ENCODE measurements around the gene SGCD.

SGCD gene

GRCh38 chr5:156476678-156477077, 149.7 kb downstream of the SGCD start:
- no peak overlapping the region for H3K27ac ChIP-seq (ENCODE audit: low read depth, low read length, severe bottlenecking)
- H3K4me1 ChIP-seq (ENCODE audit: control insufficient read depth, insufficient read depth, low read length, poor library complexity, severe bottlenecking) = peaks cover 8% of the 10 kb centered on the region
- WGBS, 2 experiments (ENCODE audit: insufficient coverage in 2 of 2) = 85% methylated on average over 2 of the region's 2 CpGs; no CpG with 5 or more reads in 1 of the 2 experiments
- no peaks in the 10 kb centered on the region for H3K9me3 ChIP-seq (ENCODE audit: control insufficient read depth, low read length)
- no peak overlapping the region for H3K4me3 ChIP-seq (ENCODE audit: extremely low read depth, insufficient read depth, low read length, poor library complexity, severe bottlenecking)
- H3K36me3 ChIP-seq (ENCODE audit: control insufficient read depth, insufficient read depth, low read length) = no peaks in the 10 kb centered on the region

DNA sequence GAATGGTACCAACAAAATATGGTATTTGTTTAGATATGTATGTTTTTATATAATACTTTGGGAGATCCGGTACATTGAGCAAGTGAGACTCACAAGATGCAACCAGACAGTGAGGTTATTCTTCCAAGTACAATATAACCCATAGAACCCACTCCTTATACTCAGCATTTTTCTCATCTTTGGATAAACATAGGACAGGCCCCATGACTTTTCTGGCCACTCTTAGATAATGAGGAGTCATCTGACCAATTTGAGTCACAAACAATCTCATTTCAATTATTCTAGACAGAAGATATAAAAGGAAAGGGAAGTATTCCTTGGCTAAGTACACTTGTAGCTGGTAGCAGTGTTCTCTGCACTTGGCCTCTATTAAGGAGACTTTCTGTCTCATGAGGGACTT, 150.2 kb downstream of the SGCD start:
- H3K27ac ChIP-seq (ENCODE audit: low read depth, low read length, severe bottlenecking) = no peak overlapping the region
- no CpG with 5 or more reads among the region's 1 CpG for WGBS, 2 experiments (ENCODE audit: insufficient coverage in 2 of 2)
- no peaks in the 10 kb centered on the region for H3K36me3 ChIP-seq (ENCODE audit: control insufficient read depth, insufficient read depth, low read length)
- no peak overlapping the region for H3K4me3 ChIP-seq (ENCODE audit: extremely low read depth, insufficient read depth, low read length, poor library complexity, severe bottlenecking)
- no peaks in the 10 kb centered on the region for H3K9me3 ChIP-seq (ENCODE audit: control insufficient read depth, low read length)
- peaks cover 8% of the 10 kb centered on the region for H3K4me1 ChIP-seq (ENCODE audit: control insufficient read depth, insufficient read depth, low read length, poor library complexity, severe bottlenecking)

DNA sequence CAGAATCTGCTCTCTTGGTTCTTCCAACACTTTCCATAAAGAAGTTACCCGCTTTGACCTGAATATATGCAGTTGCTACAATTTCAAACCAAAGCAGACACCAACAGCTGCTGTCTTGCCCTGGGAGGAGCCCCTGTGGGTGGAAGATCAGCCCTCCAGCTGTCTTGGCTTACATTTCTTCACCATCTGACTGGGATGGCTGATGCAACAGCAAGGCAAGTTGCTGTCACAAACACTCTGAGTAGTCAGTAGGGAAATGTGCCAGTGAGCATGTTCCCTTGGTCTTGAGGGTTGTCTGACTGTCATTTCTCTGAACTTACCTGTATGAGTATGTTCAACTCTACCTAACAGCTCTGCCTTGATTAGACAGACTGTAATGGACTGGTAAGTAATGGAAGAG, 152.9 kb downstream of the SGCD start:
- H3K27ac ChIP-seq (ENCODE audit: low read depth, low read length, severe bottlenecking) = no peak overlapping the region
- 60% methylated on average over 1 of the region's 1 CpG; no CpG with 5 or more reads in 1 of the 2 experiments for whole genome bisulfite sequencing, 2 experiments (ENCODE audit: insufficient coverage in 2 of 2)
- no peaks in the 10 kb centered on the region for H3K36me3 ChIP-seq (ENCODE audit: control insufficient read depth, insufficient read depth, low read length)
- H3K9me3 ChIP-seq (ENCODE audit: control insufficient read depth, low read length) = no peaks in the 10 kb centered on the region
- no peak overlapping the region for H3K4me3 ChIP-seq (ENCODE audit: extremely low read depth, insufficient read depth, low read length, poor library complexity, severe bottlenecking)
- peaks cover 8% of the 10 kb centered on the region for H3K4me1 ChIP-seq (ENCODE audit: control insufficient read depth, insufficient read depth, low read length, poor library complexity, severe bottlenecking)

DNA sequence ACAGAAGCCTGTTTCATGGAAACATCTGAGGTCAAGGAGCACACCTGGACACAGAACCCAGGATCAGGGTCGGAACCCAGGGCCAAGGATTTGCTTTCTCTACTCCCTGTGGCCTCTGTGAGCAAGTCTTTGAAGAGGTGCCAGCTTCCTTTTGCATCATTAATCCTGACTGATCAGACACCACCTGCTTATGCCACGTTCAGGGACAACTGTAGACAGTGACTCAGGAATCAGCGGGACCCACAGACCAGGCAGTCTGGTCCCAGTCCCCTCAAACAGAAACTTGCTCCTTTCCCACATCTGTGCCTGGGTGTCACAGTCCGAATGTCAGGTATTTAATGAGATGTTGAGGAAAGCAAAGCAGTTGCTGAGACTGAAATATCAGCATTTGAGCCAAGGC, 154.8 kb downstream of the SGCD start:
- no peaks in the 10 kb centered on the region for H3K36me3 ChIP-seq (ENCODE audit: control insufficient read depth, insufficient read depth, low read length)
- H3K4me3 ChIP-seq (ENCODE audit: extremely low read depth, insufficient read depth, low read length, poor library complexity, severe bottlenecking) = no peak overlapping the region
- H3K4me1 ChIP-seq (ENCODE audit: control insufficient read depth, insufficient read depth, low read length, poor library complexity, severe bottlenecking) = no peaks in the 10 kb centered on the region
- no peak overlapping the region for H3K27ac ChIP-seq (ENCODE audit: low read depth, low read length, severe bottlenecking)
- no peaks in the 10 kb centered on the region for H3K9me3 ChIP-seq (ENCODE audit: control insufficient read depth, low read length)
- 92 to 97% methylated on average over 3 of the region's 4 CpGs for WGBS, 2 experiments (ENCODE audit: insufficient coverage in 2 of 2)

DNA sequence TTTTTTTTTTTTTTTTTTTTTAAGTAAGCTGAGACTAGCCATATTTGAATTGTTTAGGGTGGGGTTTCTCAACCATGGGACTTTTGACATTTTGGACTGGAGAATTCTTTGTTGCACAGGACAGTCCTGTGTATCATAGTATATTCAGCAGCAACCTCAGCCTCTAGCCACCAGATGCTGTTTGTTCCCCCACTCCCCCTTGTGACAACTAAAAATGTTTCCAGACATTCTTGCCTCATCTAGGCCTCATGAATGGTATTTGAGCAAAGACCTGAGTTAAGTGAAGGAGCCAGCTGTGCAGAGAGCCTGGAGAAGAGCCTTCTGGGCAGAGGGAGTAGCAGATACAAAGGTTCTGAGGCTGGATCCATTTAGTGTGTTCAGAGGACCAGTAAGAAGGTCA, 155.9 kb downstream of the SGCD start:
- H3K4me1 ChIP-seq (ENCODE audit: control insufficient read depth, insufficient read depth, low read length, poor library complexity, severe bottlenecking) = no peaks in the 10 kb centered on the region
- H3K27ac ChIP-seq (ENCODE audit: low read depth, low read length, severe bottlenecking) = no peak overlapping the region
- H3K36me3 ChIP-seq (ENCODE audit: control insufficient read depth, insufficient read depth, low read length) = no peaks in the 10 kb centered on the region
- no peak overlapping the region for H3K4me3 ChIP-seq (ENCODE audit: extremely low read depth, insufficient read depth, low read length, poor library complexity, severe bottlenecking)
- no peaks in the 10 kb centered on the region for H3K9me3 ChIP-seq (ENCODE audit: control insufficient read depth, low read length)

GRCh38 chr5:156486394-156487238, 159.7 kb downstream of the SGCD start:
- H3K36me3 ChIP-seq (ENCODE audit: control insufficient read depth, insufficient read depth, low read length) = no peaks in the 10 kb centered on the region
- H3K4me1 ChIP-seq (ENCODE audit: control insufficient read depth, insufficient read depth, low read length, poor library complexity, severe bottlenecking) = no peaks in the 10 kb centered on the region
- H3K9me3 ChIP-seq (ENCODE audit: control insufficient read depth, low read length) = no peaks in the 10 kb centered on the region
- H3K4me3 ChIP-seq (ENCODE audit: extremely low read depth, insufficient read depth, low read length, poor library complexity, severe bottlenecking) = no peak overlapping the region
- H3K27ac ChIP-seq (ENCODE audit: low read depth, low read length, severe bottlenecking) = no peak overlapping the region
- WGBS, 2 experiments (ENCODE audit: insufficient coverage in 2 of 2) = 82 to 100% methylated on average over 1 of the region's 2 CpGs

DNA sequence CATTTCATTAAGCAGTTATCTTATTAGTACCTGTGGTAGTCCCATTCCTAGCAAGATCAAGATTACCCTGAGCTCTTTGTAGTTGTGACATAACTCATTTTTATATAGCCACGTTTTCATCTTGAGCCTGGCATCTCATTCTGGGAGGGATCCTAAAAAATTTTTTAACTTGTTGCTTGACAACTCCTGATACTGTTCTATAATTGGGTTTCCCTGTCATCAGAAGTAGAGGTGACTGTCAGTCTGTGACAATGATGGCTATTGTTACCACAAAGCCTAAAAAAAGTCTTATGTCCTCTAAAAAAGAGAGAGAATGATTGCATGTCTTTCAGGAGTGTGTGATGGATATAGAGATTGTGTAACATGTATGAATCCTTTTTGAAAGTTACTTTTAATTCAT, 164.8 kb downstream of the SGCD start:
- Histone ChIP-seq H3K4me1 (ENCODE audit: control insufficient read depth, insufficient read depth, low read length, poor library complexity, severe bottlenecking) (no peaks in the 10 kb centered on the region), H3K27ac (ENCODE audit: low read depth, low read length, severe bottlenecking) (no peak overlapping the region), H3K36me3 (ENCODE audit: control insufficient read depth, insufficient read depth, low read length) (no peaks in the 10 kb centered on the region), H3K4me3 (ENCODE audit: extremely low read depth, insufficient read depth, low read length, poor library complexity, severe bottlenecking) (no peak overlapping the region), H3K9me3 (ENCODE audit: control insufficient read depth, low read length) (no peaks in the 10 kb centered on the region)
- 67% methylated on average over 1 of the region's 1 CpG; no CpG with 5 or more reads in 1 of the 2 experiments for WGBS, 2 experiments (ENCODE audit: insufficient coverage in 2 of 2)

DNA sequence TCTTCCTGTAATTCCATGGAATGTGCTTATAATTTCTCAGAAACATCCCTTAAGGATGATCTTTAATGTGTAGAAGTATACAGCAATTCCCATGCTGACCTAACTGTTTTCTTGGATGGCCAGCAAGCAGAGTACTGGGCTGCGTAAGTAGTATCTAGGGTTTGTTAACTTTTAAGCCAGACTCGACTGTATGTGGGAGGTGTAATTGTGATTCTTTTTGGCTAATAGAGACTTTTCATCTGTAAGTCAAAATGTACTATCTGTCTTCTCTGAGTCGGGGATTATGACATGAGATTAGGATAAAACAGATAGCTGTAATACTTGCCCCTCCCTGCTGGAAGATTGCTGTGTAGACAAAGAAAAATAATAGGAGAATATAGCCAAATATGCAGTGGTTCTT, 169.3 kb downstream of the SGCD start:
- Histone ChIP-seq H3K36me3 (ENCODE audit: control insufficient read depth, insufficient read depth, low read length) (no peaks in the 10 kb centered on the region), H3K9me3 (ENCODE audit: control insufficient read depth, low read length) (no peaks in the 10 kb centered on the region), H3K27ac (ENCODE audit: low read depth, low read length, severe bottlenecking) (no peak overlapping the region), H3K4me3 (ENCODE audit: extremely low read depth, insufficient read depth, low read length, poor library complexity, severe bottlenecking) (no peak overlapping the region), H3K4me1 (ENCODE audit: control insufficient read depth, insufficient read depth, low read length, poor library complexity, severe bottlenecking) (no peaks in the 10 kb centered on the region)
- WGBS, 2 experiments (ENCODE audit: insufficient coverage in 2 of 2) = 80 to 100% methylated on average over 3 of the region's 3 CpGs

GRCh38 chr5:156497804-156498208, 170.8 kb downstream of the SGCD start:
- Histone ChIP-seq H3K9me3 (ENCODE audit: control insufficient read depth, low read length) (no peaks in the 10 kb centered on the region), H3K4me1 (ENCODE audit: control insufficient read depth, insufficient read depth, low read length, poor library complexity, severe bottlenecking) (no peaks in the 10 kb centered on the region), H3K27ac (ENCODE audit: low read depth, low read length, severe bottlenecking) (peak overlapping the region; percentile 55), H3K36me3 (ENCODE audit: control insufficient read depth, insufficient read depth, low read length) (no peaks in the 10 kb centered on the region), H3K4me3 (ENCODE audit: extremely low read depth, insufficient read depth, low read length, poor library complexity, severe bottlenecking) (no peak overlapping the region)
- WGBS, 2 experiments (ENCODE audit: insufficient coverage in 2 of 2) = 65 to 84% methylated on average over 2 of the region's 3 CpGs

DNA sequence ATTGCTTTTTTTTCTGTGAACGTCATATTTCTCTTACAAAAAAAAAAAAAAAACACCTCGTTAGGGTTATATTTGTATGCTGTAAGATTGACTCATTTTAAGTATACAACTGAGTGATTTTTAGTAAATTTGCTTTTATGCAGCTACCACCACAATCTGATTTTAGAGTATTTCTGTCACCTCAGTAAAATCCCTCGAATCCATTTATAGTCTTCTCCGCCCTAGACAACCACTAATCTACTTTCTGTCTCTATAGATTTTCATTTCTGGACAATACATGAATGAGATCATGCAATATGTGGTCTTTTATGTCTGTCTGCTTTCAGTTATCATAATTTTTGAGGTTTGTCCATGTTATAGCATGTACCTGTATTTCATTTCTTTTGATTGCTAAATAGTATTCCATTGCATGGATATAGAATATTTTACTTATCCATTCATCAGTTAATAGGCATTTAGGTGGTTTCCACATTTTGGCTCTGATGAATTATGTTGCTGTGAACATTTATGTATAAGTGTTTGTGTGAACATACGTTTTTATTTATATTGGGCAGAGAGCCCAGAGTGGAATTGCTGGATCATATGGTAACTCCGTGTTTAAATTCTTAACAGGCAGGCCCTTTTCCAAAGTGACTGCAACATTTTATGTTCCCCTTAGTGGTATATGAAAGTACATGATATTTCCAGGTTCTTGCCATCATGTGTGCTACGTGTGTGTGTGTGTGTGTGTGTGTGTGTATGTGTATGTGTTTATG, 171.4 kb downstream of the SGCD start:
- H3K4me3 ChIP-seq (ENCODE audit: extremely low read depth, insufficient read depth, low read length, poor library complexity, severe bottlenecking) = no peak overlapping the region
- 44 to 52% methylated on average over 2 of the region's 7 CpGs for WGBS, 2 experiments (ENCODE audit: insufficient coverage in 2 of 2)
- no peaks in the 10 kb centered on the region for H3K9me3 ChIP-seq (ENCODE audit: control insufficient read depth, low read length)
- no peaks in the 10 kb centered on the region for H3K36me3 ChIP-seq (ENCODE audit: control insufficient read depth, insufficient read depth, low read length)
- H3K27ac ChIP-seq (ENCODE audit: low read depth, low read length, severe bottlenecking) = peak overlapping the region; percentile 55
- H3K4me1 ChIP-seq (ENCODE audit: control insufficient read depth, insufficient read depth, low read length, poor library complexity, severe bottlenecking) = no peaks in the 10 kb centered on the region

- Histone ChIP-seq H3K9me3 (ENCODE audit: control insufficient read depth, low read length) (no peaks in the 10 kb centered on the region), H3K4me1 (ENCODE audit: control insufficient read depth, insufficient read depth, low read length, poor library complexity, severe bottlenecking) (no peaks in the 10 kb centered on the region), H3K36me3 (ENCODE audit: control insufficient read depth, insufficient read depth, low read length) (no peaks in the 10 kb centered on the region), H3K27ac (ENCODE audit: low read depth, low read length, severe bottlenecking) (no peak overlapping the region), H3K4me3 (ENCODE audit: extremely low read depth, insufficient read depth, low read length, poor library complexity, severe bottlenecking) (no peak overlapping the region)
- 80 to 84% methylated on average over 4 of the region's 5 CpGs for WGBS, 2 experiments (ENCODE audit: insufficient coverage in 2 of 2)
Observed at GRCh38 chr5:156500755-156501154, 173.8 kb downstream of the SGCD start.

All from mesodermal cell (in vitro differentiated cells).